GM12892 (cell line): ENCODE measurements around the gene GPX4.

Experiments used
- POLR2A ChIP-seq: IDR thresholded peaks from 2 replicates; pipeline ENCODE4 v1.6.1; 2011; ENCODE audit warnings: low read depth, low read length, control low read depth
- POLR2AphosphoS5 ChIP-seq: IDR thresholded peaks from 2 replicates; pipeline ENCODE4 v1.6.1; 2011; ENCODE audit warnings: low read depth, low read length, control low read depth
- TAF1 ChIP-seq: IDR thresholded peaks from 2 replicates; pipeline ENCODE4 v1.6.1; 2011; ENCODE audit warnings: low read depth, mild to moderate bottlenecking, control low read depth, low read length, borderline replicate concordance

- TF ChIP-seq TAF1: no peak
- no peak for TF ChIP-seq POLR2A
- TF ChIP-seq POLR2AphosphoS5: no peak
Measured at GRCh38 chr19:1058112-1058511, 45.7 kb upstream of the GPX4 start.
